Measurements from ENCODE around the gene C11orf21.

The C11orf21 gene

GRCh38 chr11:2277008-2277346 is 24.7 kb downstream of the C11orf21 start:
- no peak overlapping the region for H3K27ac Mint-ChIP-seq
- H3K4me3 Mint-ChIP-seq: no peak overlapping the region
- H3K36me3 Mint-ChIP-seq: peaks cover 12% of the 10 kb centered on the region
- H3K9me3 Mint-ChIP-seq (ENCODE audit: low read depth): peaks cover 8% of the 10 kb centered on the region
- peaks cover 3% of the 10 kb centered on the region for H3K4me1 Mint-ChIP-seq (ENCODE audit: low read depth)
- H3K27me3 Mint-ChIP-seq: no peaks in the 10 kb centered on the region

GRCh38 chr11:2276280-2277007 is 25.3 kb downstream of the C11orf21 start:
- peaks cover 4% of the 10 kb centered on the region for H3K9me3 Mint-ChIP-seq (ENCODE audit: low read depth)
- H3K4me3 Mint-ChIP-seq: no peak overlapping the region
- peaks cover 2% of the 10 kb centered on the region for H3K27me3 Mint-ChIP-seq
- H3K4me1 Mint-ChIP-seq (ENCODE audit: low read depth): peaks cover 3% of the 10 kb centered on the region
- H3K27ac Mint-ChIP-seq: no peak overlapping the region
- H3K36me3 Mint-ChIP-seq: peaks cover 12% of the 10 kb centered on the region

GRCh38 chr11:2275334-2276279 is 26.1 kb downstream of the C11orf21 start:
- Mint-ChIP-seq H3K27me3 (peaks cover 2% of the 10 kb centered on the region), H3K4me1 (ENCODE audit: low read depth) (peaks cover 3% of the 10 kb centered on the region), H3K27ac (no peak overlapping the region)

DNA sequence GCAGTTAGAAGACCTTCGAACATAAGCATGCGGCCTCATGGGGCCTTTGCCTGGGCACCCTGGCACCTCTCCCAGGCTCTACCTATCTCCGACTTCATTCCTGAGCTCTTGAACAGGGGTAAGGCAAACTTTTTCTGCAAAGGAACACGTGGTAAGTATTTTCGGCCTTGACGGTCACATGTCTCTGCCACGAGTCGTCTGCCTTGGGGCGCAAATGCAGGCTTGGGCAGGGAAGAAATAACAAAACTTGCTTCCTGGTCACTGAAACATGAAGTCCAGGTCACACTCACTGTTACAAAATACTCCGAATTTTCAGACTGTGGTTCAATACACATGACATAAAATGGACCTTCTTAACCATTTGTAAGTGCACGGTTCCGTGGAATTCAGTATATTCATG is 27.9 kb downstream of the C11orf21 start:
- Mint-ChIP-seq H3K4me3 (no peak overlapping the region), H3K9me3 (ENCODE audit: low read depth) (no peaks in the 10 kb centered on the region), H3K27me3 (peaks cover 2% of the 10 kb centered on the region)

More at GRCh38 chr11:2275334-2276279, 26.1 kb downstream of the C11orf21 start:
- Mint-ChIP-seq H3K4me3 (no peak overlapping the region), H3K9me3 (ENCODE audit: low read depth) (peaks cover 4% of the 10 kb centered on the region), H3K36me3 (peaks cover 12% of the 10 kb centered on the region)

GRCh38 chr11:2273311-2273710 is 28.4 kb downstream of the C11orf21 start:
- H3K27me3 Mint-ChIP-seq: peaks cover 3% of the 10 kb centered on the region
- H3K27ac Mint-ChIP-seq: no peak overlapping the region

More for the DNA sequence above, 27.9 kb downstream of the C11orf21 start:
- no peak overlapping the region for H3K27ac Mint-ChIP-seq
- peaks cover 5% of the 10 kb centered on the region for H3K36me3 Mint-ChIP-seq
- peaks cover 7% of the 10 kb centered on the region for H3K4me1 Mint-ChIP-seq (ENCODE audit: low read depth)

DNA sequence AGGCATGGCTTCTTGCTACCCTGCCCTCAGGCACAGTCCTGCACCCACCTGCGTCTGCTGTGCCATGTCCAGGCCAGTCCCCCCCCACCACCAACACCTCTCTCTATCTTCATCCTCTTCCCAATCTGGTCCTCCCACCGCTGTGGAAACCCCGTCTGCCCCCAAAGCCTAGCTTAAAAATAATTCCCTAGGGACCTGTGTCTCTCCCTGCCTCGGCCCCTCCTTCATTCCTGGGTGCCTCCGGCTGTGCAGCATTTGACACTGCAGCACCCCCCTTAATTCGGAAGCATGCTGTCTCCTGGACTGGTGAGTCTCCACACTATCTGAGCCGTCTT is 28.8 kb downstream of the C11orf21 start:
- no peaks in the 10 kb centered on the region for H3K9me3 Mint-ChIP-seq (ENCODE audit: low read depth)
- peaks cover 14% of the 10 kb centered on the region for H3K4me1 Mint-ChIP-seq (ENCODE audit: low read depth)
- peaks cover 3% of the 10 kb centered on the region for H3K36me3 Mint-ChIP-seq
- no peak overlapping the region for H3K4me3 Mint-ChIP-seq
- peaks cover 3% of the 10 kb centered on the region for H3K27me3 Mint-ChIP-seq
- H3K27ac Mint-ChIP-seq: no peak overlapping the region

More at GRCh38 chr11:2273311-2273710, 28.4 kb downstream of the C11orf21 start:
- Mint-ChIP-seq H3K36me3 (peaks cover 5% of the 10 kb centered on the region), H3K4me3 (no peak overlapping the region), H3K4me1 (ENCODE audit: low read depth) (peaks cover 11% of the 10 kb centered on the region), H3K9me3 (ENCODE audit: low read depth) (no peaks in the 10 kb centered on the region)

DNA sequence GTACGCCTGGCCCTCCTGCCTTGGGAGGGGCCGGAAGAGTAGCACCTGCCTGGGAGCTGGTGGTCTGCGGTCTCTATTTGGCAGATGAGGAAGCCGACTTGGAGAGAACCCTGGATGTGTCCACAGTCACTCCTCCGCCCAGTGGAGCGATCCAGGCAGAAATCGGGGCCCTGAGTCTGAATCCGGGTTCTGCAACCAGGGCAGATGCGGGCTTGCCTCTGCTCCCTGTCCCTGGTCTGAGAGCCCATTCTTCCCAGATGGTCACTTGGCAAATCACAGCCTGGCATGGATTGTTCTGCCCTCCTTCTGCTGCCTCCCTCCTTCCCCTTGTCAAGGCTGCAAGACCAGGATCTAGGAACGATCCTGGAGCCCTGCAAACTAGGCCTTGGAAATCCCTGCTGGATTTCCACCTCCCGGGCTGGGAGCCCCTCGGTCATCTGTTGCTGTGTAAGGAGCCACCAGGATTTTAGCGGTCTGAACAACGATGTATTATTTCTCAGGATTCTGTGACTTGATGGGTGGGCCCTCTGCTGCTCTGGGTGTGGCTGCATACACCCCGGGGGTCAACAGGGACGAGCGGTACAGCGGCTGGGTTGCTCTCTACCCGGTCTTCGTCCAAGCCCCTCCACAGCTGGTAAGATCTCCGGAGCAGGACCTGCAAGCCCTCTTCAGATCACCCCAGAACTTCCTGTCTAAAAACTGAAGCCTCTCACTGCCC is 29.3 kb downstream of the C11orf21 start:
- Mint-ChIP-seq H3K4me3 (no peak overlapping the region), H3K36me3 (no peaks in the 10 kb centered on the region), H3K9me3 (ENCODE audit: low read depth) (no peaks in the 10 kb centered on the region), H3K27me3 (peaks cover 3% of the 10 kb centered on the region), H3K4me1 (ENCODE audit: low read depth) (peaks cover 13% of the 10 kb centered on the region), H3K27ac (no peak overlapping the region)

- peak overlapping the region; percentile 20 for H3K4me3 Mint-ChIP-seq
- peaks cover 3% of the 10 kb centered on the region for H3K27me3 Mint-ChIP-seq
- peaks cover 13% of the 10 kb centered on the region for H3K4me1 Mint-ChIP-seq (ENCODE audit: low read depth)
- H3K27ac Mint-ChIP-seq: no peak overlapping the region
- no peaks in the 10 kb centered on the region for H3K36me3 Mint-ChIP-seq
- no peaks in the 10 kb centered on the region for H3K9me3 Mint-ChIP-seq (ENCODE audit: low read depth)
Measured at GRCh38 chr11:2271327-2272227, 30.1 kb downstream of the C11orf21 start.

- peaks cover 18% of the 10 kb centered on the region for H3K4me1 Mint-ChIP-seq (ENCODE audit: low read depth)
- no peak overlapping the region for H3K4me3 Mint-ChIP-seq
- H3K36me3 Mint-ChIP-seq: peaks cover 2% of the 10 kb centered on the region
- H3K9me3 Mint-ChIP-seq (ENCODE audit: low read depth): no peaks in the 10 kb centered on the region
- H3K27ac Mint-ChIP-seq: no peak overlapping the region
- H3K27me3 Mint-ChIP-seq: peaks cover 3% of the 10 kb centered on the region
Measured at GRCh38 chr11:2271077-2271326, 30.7 kb downstream of the C11orf21 start.

GRCh38 chr11:2270322-2271076 is 31.2 kb downstream of the C11orf21 start, which contains the start of gene ASCL2:
ASCL2 (minus strand) TSS chr11:2270588; CDS start chr11:2270332, 256 bp downstream.
- Mint-ChIP-seq H3K9me3 (ENCODE audit: low read depth) (no peaks in the 10 kb centered on the region), H3K4me3 (peak within 1 kb of the TSS; percentile 64)

DNA sequence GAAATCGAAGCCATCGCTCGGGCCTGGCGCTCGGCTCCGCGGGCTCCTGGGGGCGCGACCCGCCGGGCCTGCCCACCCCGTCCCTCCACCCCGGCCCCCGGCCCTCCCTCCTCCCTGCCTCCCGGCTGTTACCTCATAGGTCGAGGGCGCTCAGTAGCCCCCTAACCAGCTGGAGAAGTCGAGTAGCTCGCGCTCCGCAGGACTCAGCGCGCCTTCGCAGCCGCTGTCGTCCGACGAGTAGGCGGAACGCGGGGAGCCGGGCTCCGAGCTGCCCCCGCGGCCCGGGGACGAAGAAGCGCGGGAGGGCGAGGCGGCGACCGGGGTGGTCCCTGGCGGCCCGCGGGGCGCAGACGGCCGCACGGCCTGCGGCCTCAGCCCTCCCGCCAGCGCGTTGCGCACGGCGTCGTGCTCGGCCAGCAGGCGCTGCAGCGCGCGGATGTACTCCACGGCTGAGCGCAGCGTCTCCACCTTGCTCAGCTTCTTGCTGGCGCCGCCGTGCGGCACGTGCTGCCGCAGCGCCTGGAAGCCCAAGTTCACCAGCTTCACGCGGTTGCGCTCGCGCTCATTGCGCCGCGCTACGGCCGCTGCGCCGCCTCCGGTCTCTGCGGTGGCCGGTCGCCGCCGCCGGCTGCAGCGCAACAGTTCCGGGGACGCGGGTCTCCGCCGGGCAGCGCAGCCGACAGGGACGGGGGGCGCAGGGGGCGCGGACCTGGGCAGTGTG is 32.0 kb downstream of the C11orf21 start:
- Mint-ChIP-seq H3K27me3 (peaks cover 3% of the 10 kb centered on the region), H3K9me3 (ENCODE audit: low read depth) (no peaks in the 10 kb centered on the region), H3K4me3 (peak overlapping the region; percentile 64), H3K27ac (no peak overlapping the region), H3K36me3 (peaks cover 2% of the 10 kb centered on the region), H3K4me1 (ENCODE audit: low read depth) (peaks cover 27% of the 10 kb centered on the region)

More at GRCh38 chr11:2270322-2271076, 31.2 kb downstream of the C11orf21 start, which contains the start of gene ASCL2:
- Mint-ChIP-seq H3K27me3 (peaks cover 3% of the 10 kb centered on the region), H3K27ac (peak within 1 kb of the TSS; percentile 41), H3K4me1 (ENCODE audit: low read depth) (peaks cover 23% of the 10 kb centered on the region), H3K36me3 (peaks cover 2% of the 10 kb centered on the region)

- Mint-ChIP-seq H3K36me3 (peaks cover 2% of the 10 kb centered on the region), H3K4me3 (peak overlapping the region; percentile 64), H3K27me3 (peaks cover 3% of the 10 kb centered on the region), H3K27ac (no peak overlapping the region), H3K4me1 (ENCODE audit: low read depth) (peaks cover 27% of the 10 kb centered on the region), H3K9me3 (ENCODE audit: low read depth) (no peaks in the 10 kb centered on the region)
Measured at GRCh38 chr11:2268729-2269600, 32.8 kb downstream of the C11orf21 start.

Measured in activated naive CD8-positive, alpha-beta T cell (primary cell).